H1 (cell line): ENCODE results near the gene SPSB1. TPM values are rescaled to one million over a fixed set of nuclear protein-coding genes. Genes with fewer than 3 reads are reported as not detected.

Experiments used
- EP300 ChIP-seq, 2 experiments: IDR thresholded peaks; 1 replicate in 1 of 2; 2 replicates in 1 of 2; pipeline ENCODE4 v1.6.1; 2011 to 2012; ENCODE audit warnings: low read depth in 2 of 2, low read length in 2 of 2, mild to moderate bottlenecking in 2 of 2, borderline replicate concordance in 1 of 2, inconsistent platforms in 1 of 2, moderate library complexity in 1 of 2
- GABPA ChIP-seq: IDR thresholded peaks from 2 replicates; pipeline ENCODE4 v1.6.1; 2011; ENCODE audit warnings: mild to moderate bottlenecking, low read length, moderate library complexity, borderline replicate concordance; ENCODE audit not compliant: insufficient read depth
- KDM5A ChIP-seq: fragments of 200-600 bp; IDR thresholded peaks from 2 replicates; pipeline ENCODE4 v1.7.1; 2012; ENCODE audit warnings: mild to moderate bottlenecking, low read length, inconsistent platforms, mixed read lengths
- MAFK ChIP-seq: IDR thresholded peaks from 2 replicates; pipeline ENCODE4 v1.6.1; 2012; ENCODE audit warnings: low read depth, mild to moderate bottlenecking, improper control_type of control experiment, low read length
- polyA plus RNA-seq, 7 experiments: library from polyadenylated mRNA; depleted of rRNA in 3 of 7; stranded (reverse) in 5 of 7; unstranded in 2 of 7; fragments of >200 nt in 5 of 7; fragments of 200-250 nt in 2 of 7; gene quantifications; 1 replicate in 5 of 7; 2 replicates in 1 of 7; 4 replicates in 1 of 7; pipeline versions ENCODE4 v1.2.1 to v1.2.3, GENCODE V29; 2011 to 2013; ENCODE audit warnings: missing spikeins in 2 of 7, mixed read lengths in 2 of 7
- total RNA-seq: library from RNA; stranded (reverse); fragmentation: NEBNext Ultra II Directional; extraction: Animal tissue kit (Norgen Biotek cat#: 25700); gene quantifications from 2 replicates; pipeline ENCODE4 v1.2.1, GENCODE V29; 2021

SPSB1 gene
- total and polyA plus RNA-seq, 2 of the 8 experiments (the other 6 are each of a cell fraction or from before 2014, with no cell fraction given): 5.3 to 6.4 TPM

DNA sequence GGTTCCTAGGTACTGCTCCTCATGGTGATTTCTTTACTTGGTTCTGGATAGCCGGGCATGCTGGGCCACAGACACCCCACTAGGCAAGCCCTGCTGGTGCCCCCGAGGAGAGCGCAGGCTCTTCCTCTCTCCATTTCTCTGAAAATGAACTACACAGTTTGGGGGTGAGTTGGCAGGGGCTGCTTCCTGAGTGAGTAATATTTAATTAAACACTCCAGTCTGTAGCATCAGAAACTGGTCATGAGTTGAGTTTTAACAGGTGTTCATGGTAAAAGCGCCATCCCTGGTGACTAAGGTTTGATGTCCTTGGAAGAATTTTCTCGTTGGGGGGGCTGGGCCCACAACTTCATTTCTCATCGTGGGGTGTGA is 1.7 kb downstream of the SPSB1 start (continued):
- TF ChIP-seq GABPA: no peak
- TF ChIP-seq EP300 (IDR thresholded peaks at IDR 0.05; ENCODE audit: borderline replicate concordance in 1 of 2, low read depth in 2 of 2, low read length in 2 of 2): no peak
- no peak for TF ChIP-seq KDM5A
- TF ChIP-seq MAFK: no peak
